HG03135 (cell line): ENCODE results near the gene PTPN18.
A peak's percentile ranks its signal among the peaks of the same experiment; 100 is the strongest.
"Not testable (repeated sequence)": the region's sequence is repeated elsewhere in the genome, so short reads cannot be mapped to it uniquely, and the experiment has no call there.

Source experiments
- ATAC-seq: cut with Tn5 transposase; IDR thresholded peaks from one replicate; pipeline ENCODE4 v1.9.1; 2021; ENCODE audit warnings: mild to moderate bottlenecking, moderate library complexity; ENCODE audit not compliant: unreplicated experiment

Gene PTPN18

GRCh38 chr2:130355578-130356431, at the start of gene PTPN18:
Gene PTPN18 (plus strand): TSS chr2:130356056. CDS start chr2:130356108, 52 bp downstream.
- peak; percentile 89 for ATAC-seq

- no peak for ATAC-seq
Measured at GRCh38 chr2:130307850-130308249, 48.0 kb upstream of the PTPN18 start.

GRCh38 chr2:130310881-130311280, 45.0 kb upstream of the PTPN18 start:
- ATAC-seq: no peak

- ATAC-seq: no peak
Measured at GRCh38 chr2:130313812-130314334, 42.0 kb upstream of the PTPN18 start.

- ATAC-seq: no peak
Measured at GRCh38 chr2:130314377-130314776, 41.5 kb upstream of the PTPN18 start.

- ATAC-seq: no peak
Measured at GRCh38 chr2:130316596-130316995, 39.3 kb upstream of the PTPN18 start.

GRCh38 chr2:130318906-130319305, 37.0 kb upstream of the PTPN18 start:
- no peak for ATAC-seq

GRCh38 chr2:130319536-130319935, 36.3 kb upstream of the PTPN18 start:
- ATAC-seq: no peak

- no peak for ATAC-seq
Measured at GRCh38 chr2:130327703-130328527, 27.9 kb upstream of the PTPN18 start.

GRCh38 chr2:130328710-130329109, 27.1 kb upstream of the PTPN18 start:
- ATAC-seq: no peak

GRCh38 chr2:130332271-130333073, 23.4 kb upstream of the PTPN18 start:
- ATAC-seq: peak; percentile 67

- not testable (repeated sequence) for ATAC-seq
Measured at GRCh38 chr2:130333253-130333652, 22.6 kb upstream of the PTPN18 start.

GRCh38 chr2:130334026-130334425, 21.8 kb upstream of the PTPN18 start:
- no peak for ATAC-seq

- no peak for ATAC-seq
Measured at GRCh38 chr2:130335226-130335625, 20.6 kb upstream of the PTPN18 start.

- no peak for ATAC-seq
Measured at GRCh38 chr2:130336150-130336876, 19.5 kb upstream of the PTPN18 start.

GRCh38 chr2:130336877-130337734, 18.8 kb upstream of the PTPN18 start:
- no peak for ATAC-seq

GRCh38 chr2:130337735-130338325, 18.0 kb upstream of the PTPN18 start:
- no peak for ATAC-seq

GRCh38 chr2:130338793-130339345, 17.0 kb upstream of the PTPN18 start:
- ATAC-seq: no peak
